HepG2 (cell line): ENCODE results near the gene LYRM2. TPM values are rescaled to one million over a fixed set of nuclear protein-coding genes. Genes with fewer than 3 reads are reported as not detected.

Experiments
- EHMT2 ChIP-seq: fragments of 200-600 bp; sonication (generic); IDR thresholded peaks from 2 replicates; pipeline ENCODE4 v1.7.0; 2017; ENCODE audit warnings: antibody characterized with exemption, low read depth, low read length, borderline replicate concordance
- HMGXB4 ChIP-seq, 2 experiments: sonication (generic) in 1 of 2; formaldehyde crosslinking in 1 of 2; IDR thresholded peaks; 2 replicates each; pipeline versions ENCODE4 v1.4.0 to v1.6.1; 2018 to 2020; ENCODE audit warnings: missing genetic modification reagents in 2 of 2, borderline replicate concordance in 1 of 2, low read depth in 1 of 2, mild to moderate bottlenecking in 1 of 2, missing biosample characterization in 1 of 2
- HOXD1 ChIP-seq: sonication (generic); formaldehyde crosslinking; IDR thresholded peaks from 2 replicates; pipeline ENCODE4 v1.5.0; 2020; ENCODE audit warnings: missing genetic modification reagents
- KMT2B ChIP-seq: IDR thresholded peaks from 2 replicates; pipeline ENCODE4 v1.6.1; 2016; ENCODE audit warnings: missing genetic modification reagents, missing compliant biosample characterization
- LRRFIP1 ChIP-seq: sonication (generic); formaldehyde crosslinking; conservative IDR thresholded peaks from 2 replicates; pipeline ENCODE4 v1.4.0; 2020; ENCODE audit warnings: missing genetic modification reagents
- NAIF1 ChIP-seq: sonication (generic); formaldehyde crosslinking; IDR thresholded peaks from 2 replicates; pipeline ENCODE4 v1.5.0; 2020; ENCODE audit warnings: mild to moderate bottlenecking, missing genetic modification reagents, borderline replicate concordance
- NFKB2 ChIP-seq: sonication (generic); formaldehyde crosslinking; IDR thresholded peaks from 2 replicates; pipeline ENCODE4 v1.4.0; 2020; ENCODE audit warnings: missing genetic modification reagents, borderline replicate concordance
- PPARG ChIP-seq: conservative IDR thresholded peaks from 2 replicates; pipeline ENCODE4 v1.6.1; 2016; ENCODE audit warnings: missing biosample characterization, missing genetic modification reagents
- SMAD9 ChIP-seq: sonication (generic); formaldehyde crosslinking; IDR thresholded peaks from 2 replicates; pipeline ENCODE4 v1.5.1; 2020; ENCODE audit warnings: mild to moderate bottlenecking, missing genetic modification reagents
- TFAP4 ChIP-seq: sonication (generic); IDR thresholded peaks from 2 replicates; pipeline ENCODE4 v1.6.1; 2016; ENCODE audit warnings: low read depth, borderline replicate concordance
- THAP8 ChIP-seq: sonication (generic); formaldehyde crosslinking; IDR thresholded peaks from 2 replicates; pipeline ENCODE4 v1.5.1; 2020; ENCODE audit warnings: missing genetic modification reagents, mild to moderate bottlenecking, borderline replicate concordance
- ZFP36 ChIP-seq: fragments of 150-350 bp; IDR thresholded peaks from 2 replicates; pipeline ENCODE4 v1.6.1; 2018; ENCODE audit warnings: borderline replicate concordance, low read length, low read depth; ENCODE audit not compliant: partially characterized antibody
- ZNF18 ChIP-seq: sonication (generic); formaldehyde crosslinking; IDR thresholded peaks from 2 replicates; pipeline ENCODE4 v1.8.0; 2022; ENCODE audit warnings: mild to moderate bottlenecking, missing genetic modification reagents; ENCODE audit not compliant: insufficient replicate concordance
- ZNF264 ChIP-seq: sonication (generic); formaldehyde crosslinking; IDR thresholded peaks from 2 replicates; pipeline ENCODE4 v1.4.0; 2020; ENCODE audit warnings: missing genetic modification reagents
- ZNF343 ChIP-seq: sonication (generic); formaldehyde crosslinking; IDR thresholded peaks from 2 replicates; pipeline ENCODE4 v1.4.0; 2020; ENCODE audit warnings: mild to moderate bottlenecking, missing genetic modification reagents
- ZNF383 ChIP-seq: sonication (generic); formaldehyde crosslinking; IDR thresholded peaks from 2 replicates; pipeline ENCODE4 v1.4.0; 2020; ENCODE audit warnings: missing genetic modification reagents, mild to moderate bottlenecking, borderline replicate concordance
- ZNF704 ChIP-seq: sonication (generic); formaldehyde crosslinking; IDR thresholded peaks from 2 replicates; pipeline ENCODE4 v1.8.1; 2023; ENCODE audit warnings: mild to moderate bottlenecking, inconsistent platforms, moderate library complexity, missing genetic modification reagents, borderline replicate concordance
- polyA plus RNA-seq, 8 experiments: library from polyadenylated mRNA; depleted of rRNA in 3 of 8; stranded (reverse) in 7 of 8; unstranded in 1 of 8; fragments of >200 nt; fragmentation: Illumina TruSeq in 4 of 8; extraction: Trizol in 4 of 8; gene quantifications; 2 replicates each; pipeline versions ENCODE4 v1.2.1 to v1.2.3, GENCODE V29; 2011 to 2016; ENCODE audit warnings: low read depth in 4 of 8, missing spikeins in 1 of 8, mixed read lengths in 1 of 8; ENCODE audit not compliant: insufficient read depth in 1 of 8
- total RNA-seq, 5 experiments: library from RNA; depleted of rRNA; stranded (reverse); fragments of >200 nt; fragmentation: Illumina TruSeq; extraction: Trizol; gene quantifications; 2 replicates each; pipeline ENCODE4 v1.2.3, GENCODE V29; 2016; ENCODE audit warnings: low read depth in 1 of 5

LYRM2 gene
- total and polyA plus RNA-seq, 2 of the 13 experiments (the other 11 are each of a cell fraction or from before 2014, with no cell fraction given): 17.8 to 32.6 TPM

GRCh38 chr6:89637960-89638319 lies 607 bp downstream of the LYRM2 start (continued):
- TF ChIP-seq ZNF18 (CRISPR knock-in tag) (peak; percentile 5), PPARG (CRISPR knock-in tag) (no peak), KMT2B (no peak), EHMT2 (no peak), TFAP4 (no peak), NFKB2 (CRISPR knock-in tag) (no peak), HMGXB4 (CRISPR knock-in tag; IDR thresholded peaks at IDR 0.05; ENCODE audit: borderline replicate concordance in 1 of 2, low read depth in 1 of 2) (no peak), ZNF343 (no peak), HOXD1 (CRISPR knock-in tag) (no peak), SMAD9 (CRISPR knock-in tag) (no peak), THAP8 (no peak), LRRFIP1 (CRISPR knock-in tag) (no peak), NAIF1 (CRISPR knock-in tag) (0 out of 2 replicates have a peak, but pooled peaks have one; percentile 16), ZNF383 (CRISPR knock-in tag) (no peak), ZFP36 (no peak), ZNF704 (CRISPR knock-in tag) (no peak), ZNF264 (no peak)
